NCI-H2227 treated with DMSO at 0.1 percent for 48 hours (cell line): ENCODE measurements around the gene RBKS.

Source experiments
- DNase-seq: peaks from one replicate; lab custom pipeline; 2025; lab: John Stamatoyannopoulos, UW

Gene RBKS

GRCh38 chr2:27831279-27832050, 58.7 kb downstream of the RBKS start:
- DNase-seq = no peak

- no peak for DNase-seq
These were observed 59.5 kb downstream of the RBKS start for GRCh38 chr2:27830656-27831055.

GRCh38 chr2:27829791-27830190, 60.4 kb downstream of the RBKS start:
- DNase-seq = no peak

- no peak for DNase-seq
These were observed 61.9 kb downstream of the RBKS start for GRCh38 chr2:27828305-27828704.

- DNase-seq = no peak
These were observed 65.8 kb downstream of the RBKS start for GRCh38 chr2:27824401-27824800.

- DNase-seq = no peak
These were observed 66.6 kb downstream of the RBKS start for GRCh38 chr2:27823569-27823968.

GRCh38 chr2:27823135-27823534, 67.1 kb downstream of the RBKS start:
- DNase-seq = no peak

- no peak for DNase-seq
These were observed 68.1 kb downstream of the RBKS start for GRCh38 chr2:27822049-27822448.

GRCh38 chr2:27815860-27816438, 74.2 kb downstream of the RBKS start:
- no peak for DNase-seq

GRCh38 chr2:27814758-27815157, 75.4 kb downstream of the RBKS start:
- DNase-seq = no peak

- no peak for DNase-seq
These were observed 78.4 kb downstream of the RBKS start for GRCh38 chr2:27811768-27812167.

GRCh38 chr2:27810455-27810854, 79.7 kb downstream of the RBKS start:
- no peak for DNase-seq

GRCh38 chr2:27809761-27810241, 80.4 kb downstream of the RBKS start:
- DNase-seq = no peak

GRCh38 chr2:27808984-27809383, 81.2 kb downstream of the RBKS start:
- DNase-seq = no peak

- DNase-seq = no peak
These were observed 81.8 kb downstream of the RBKS start for GRCh38 chr2:27808418-27808817.

- no peak for DNase-seq
These were observed 82.7 kb downstream of the RBKS start for GRCh38 chr2:27807476-27807875.

- DNase-seq = no peak
These were observed 83.7 kb downstream of the RBKS start for GRCh38 chr2:27806311-27807059.

- DNase-seq = no peak
These were observed 85.0 kb downstream of the RBKS start for GRCh38 chr2:27805180-27805579.

- DNase-seq = no peak
These were observed 86.0 kb downstream of the RBKS start for GRCh38 chr2:27804146-27804545.

- no peak for DNase-seq
These were observed 87.1 kb downstream of the RBKS start for GRCh38 chr2:27803046-27803445.

GRCh38 chr2:27802547-27802946, 87.6 kb downstream of the RBKS start:
- DNase-seq = no peak

- DNase-seq = no peak
These were observed 89.3 kb downstream of the RBKS start for GRCh38 chr2:27800856-27801255.

- DNase-seq = no peak
These were observed 90.6 kb downstream of the RBKS start for GRCh38 chr2:27799646-27800010.
